ENCODE measurements around the gene TMEM266.
"Not testable (repeated sequence)": the region's sequence is repeated elsewhere in the genome, so short reads cannot be mapped to it uniquely, and the experiment has no call there.

Gene TMEM266, protein sequence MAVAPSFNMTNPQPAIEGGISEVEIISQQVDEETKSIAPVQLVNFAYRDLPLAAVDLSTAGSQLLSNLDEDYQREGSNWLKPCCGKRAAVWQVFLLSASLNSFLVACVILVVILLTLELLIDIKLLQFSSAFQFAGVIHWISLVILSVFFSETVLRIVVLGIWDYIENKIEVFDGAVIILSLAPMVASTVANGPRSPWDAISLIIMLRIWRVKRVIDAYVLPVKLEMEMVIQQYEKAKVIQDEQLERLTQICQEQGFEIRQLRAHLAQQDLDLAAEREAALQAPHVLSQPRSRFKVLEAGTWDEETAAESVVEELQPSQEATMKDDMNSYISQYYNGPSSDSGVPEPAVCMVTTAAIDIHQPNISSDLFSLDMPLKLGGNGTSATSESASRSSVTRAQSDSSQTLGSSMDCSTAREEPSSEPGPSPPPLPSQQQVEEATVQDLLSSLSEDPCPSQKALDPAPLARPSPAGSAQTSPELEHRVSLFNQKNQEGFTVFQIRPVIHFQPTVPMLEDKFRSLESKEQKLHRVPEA

DNA sequence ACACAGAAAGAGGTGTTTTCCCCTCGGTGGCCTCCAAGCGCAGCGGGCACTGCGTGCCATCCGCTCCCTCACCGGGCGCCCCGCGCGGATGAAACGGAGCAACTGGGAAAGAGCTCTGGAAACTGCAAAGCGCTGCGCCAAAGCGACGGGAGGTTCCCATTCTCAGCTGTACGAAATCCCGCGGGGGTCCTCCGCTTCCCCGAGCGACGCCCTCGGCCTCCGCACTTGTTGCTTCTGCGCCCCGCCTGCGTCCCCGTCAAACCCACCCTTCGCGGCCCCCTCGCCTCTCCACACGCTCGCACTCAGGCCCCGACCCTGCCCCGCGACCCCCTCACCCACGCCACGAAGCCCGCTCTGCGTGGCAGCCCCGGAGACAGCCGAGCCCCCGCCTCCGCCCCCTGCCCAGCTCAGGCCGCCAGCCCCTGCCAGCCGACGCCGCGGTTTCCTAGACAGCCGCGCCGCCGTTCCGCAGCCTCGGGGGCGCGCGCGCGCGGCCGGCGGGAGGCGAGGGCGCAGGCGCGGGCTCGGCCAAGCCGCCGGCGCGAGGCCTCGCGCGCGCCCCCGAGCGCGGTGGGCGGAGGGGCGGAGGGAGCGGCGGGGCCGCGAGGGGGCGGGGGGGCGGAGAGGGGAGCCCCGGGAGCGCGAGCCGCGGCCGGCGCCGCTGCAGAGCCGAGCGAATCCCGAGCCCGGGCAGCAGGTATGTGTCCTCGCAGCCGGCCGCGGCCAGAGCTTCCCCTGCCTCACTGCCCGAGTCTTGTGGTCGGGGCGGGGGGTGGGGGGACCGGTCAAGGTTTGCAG is at the start of gene TMEM266:
TMEM266 (plus strand) TSS at position 666 of the 798 bp plus-strand sequence. CDS start 74,279 bp downstream, outside the sequence.
- peak; percentile 73 for DNase-seq

DNA sequence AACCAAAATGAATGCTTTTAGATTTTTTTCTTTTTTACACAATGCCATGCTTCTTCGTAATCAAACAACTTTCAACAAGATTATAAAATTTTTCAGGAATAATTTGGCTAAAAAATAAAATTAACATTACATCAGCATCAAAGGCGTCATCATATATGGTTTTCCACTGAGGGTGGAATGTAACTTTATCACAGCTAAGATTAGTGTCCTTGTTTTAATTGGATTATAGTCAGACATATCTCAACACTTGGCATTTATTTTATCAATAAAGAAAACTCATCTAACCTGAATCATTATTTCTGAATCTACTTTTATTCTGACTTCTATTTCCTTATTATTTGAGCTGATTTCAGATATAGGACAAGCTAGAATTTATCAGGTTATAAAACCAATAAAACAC is 49.2 kb upstream of the TMEM266 start:
- DNase-seq = no peak

DNA sequence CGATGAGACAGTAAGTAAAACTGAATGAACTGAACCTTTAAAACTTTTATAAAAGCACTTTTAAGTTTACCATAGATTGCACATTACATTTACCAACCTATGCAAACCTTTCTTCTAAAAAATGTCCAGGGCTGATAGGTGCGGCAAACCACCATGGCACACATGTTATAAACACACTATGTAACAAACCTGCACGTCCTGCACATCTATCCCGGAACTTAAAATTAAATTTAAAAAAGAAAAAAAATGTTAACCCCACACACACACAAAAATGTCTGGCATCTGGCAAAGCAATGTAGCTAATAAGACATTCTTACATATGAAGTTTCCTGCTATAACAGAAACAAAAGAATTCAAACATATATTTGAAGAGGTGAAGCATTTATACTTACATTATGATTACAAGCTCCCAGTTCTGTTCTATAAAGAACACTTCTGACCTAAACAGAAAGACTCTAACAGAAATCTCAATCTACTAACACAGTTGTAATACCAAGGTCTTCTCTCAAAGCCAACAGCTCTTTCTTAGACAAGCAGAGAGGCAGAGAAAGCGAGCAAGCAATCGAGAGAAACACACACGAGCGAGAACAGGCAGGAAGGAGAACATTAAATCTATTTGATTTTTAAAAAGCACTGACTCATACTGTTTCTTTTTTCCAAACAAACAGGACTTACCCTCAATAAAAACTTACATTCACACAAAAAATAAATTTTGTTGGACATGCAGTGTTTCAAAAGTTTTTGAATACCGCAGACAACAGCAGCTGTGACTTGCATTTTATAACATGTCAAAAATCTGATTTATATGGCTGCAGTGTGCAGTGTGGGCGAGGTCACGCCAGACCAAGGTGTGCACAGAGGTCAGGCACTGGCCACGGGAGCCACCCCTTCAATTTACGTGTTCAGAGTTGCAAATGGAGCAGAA is 47.9 kb upstream of the TMEM266 start, which contains the start of gene NRG4:
NRG4 (minus strand) TSS at position 798 of the 925 bp plus-strand sequence. CDS start 1,194 bp downstream, outside the sequence.
- peak; percentile 40 for DNase-seq

DNA sequence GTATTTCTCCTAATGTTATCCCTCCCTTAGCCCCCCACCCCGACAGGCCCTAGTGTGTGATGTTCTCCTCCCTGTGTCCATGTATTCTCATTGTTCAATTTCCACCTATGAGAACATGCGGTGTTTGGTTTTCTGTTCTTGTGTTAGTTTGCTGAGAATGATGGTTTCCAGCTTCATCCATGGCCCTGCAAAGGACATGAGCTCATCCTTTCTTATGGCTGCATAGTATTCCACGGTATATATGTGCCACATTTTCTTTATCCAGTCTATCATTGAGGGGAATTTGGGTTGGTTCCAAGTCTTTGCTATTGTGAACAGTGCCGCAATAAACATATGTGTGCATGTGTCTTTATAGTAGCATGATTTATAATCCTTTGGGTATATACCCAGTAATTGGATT is 46.3 kb upstream of the TMEM266 start:
- not testable (repeated sequence) for DNase-seq

DNA sequence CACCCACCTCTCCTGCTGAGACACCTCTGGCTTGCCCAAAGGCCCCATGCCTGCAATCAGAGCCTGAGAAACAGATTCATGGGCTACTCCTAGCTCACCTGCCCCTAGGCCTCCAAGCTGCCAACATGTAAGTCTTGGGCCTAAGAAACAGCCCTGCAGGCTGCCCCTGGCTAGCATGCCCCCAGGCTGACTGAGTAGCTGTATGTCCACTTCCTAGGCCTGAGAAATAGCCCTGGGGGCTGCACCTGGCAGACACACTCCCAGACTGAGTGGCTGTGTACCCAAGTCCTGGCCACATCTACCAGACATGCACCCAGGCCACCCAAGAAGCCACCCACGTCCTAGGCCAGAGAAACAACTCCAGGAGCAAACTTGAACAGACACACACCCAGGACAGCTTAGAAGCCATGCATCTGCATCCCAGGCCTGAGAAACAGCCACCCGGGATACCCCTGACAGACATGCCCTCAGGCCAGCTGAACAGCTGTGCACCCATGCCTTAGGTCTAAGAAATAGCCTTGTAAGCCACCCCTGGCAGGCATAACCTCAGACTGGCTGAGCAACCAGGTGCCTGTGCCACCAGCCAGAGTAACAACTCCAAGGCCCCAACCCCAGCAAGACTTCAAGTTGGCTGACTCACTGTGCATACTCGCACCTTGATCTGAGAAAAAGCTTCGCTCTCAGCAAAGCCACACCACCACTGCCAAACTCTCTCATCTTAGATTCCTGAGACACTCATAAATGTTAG is 35.6 kb upstream of the TMEM266 start:
- DNase-seq = no peak

DNA sequence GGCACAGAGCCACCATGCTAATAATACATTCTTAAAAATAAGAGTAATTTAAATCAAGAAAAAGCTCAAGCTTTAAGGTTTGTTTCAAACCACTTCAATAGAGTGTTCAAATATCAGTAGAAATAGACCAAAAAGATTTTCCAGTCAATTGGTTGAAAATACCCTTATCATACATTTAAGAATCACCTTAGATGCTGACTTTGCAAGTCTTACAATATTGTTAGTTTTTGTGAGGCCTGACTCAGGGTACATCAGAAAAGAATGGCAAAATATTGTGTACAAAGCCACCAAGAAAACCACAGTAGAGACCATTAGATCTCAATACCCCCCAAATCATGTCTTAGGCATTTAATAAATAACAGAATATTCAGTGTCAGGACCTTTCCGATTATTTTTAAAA is 27.7 kb upstream of the TMEM266 start:
- no peak for DNase-seq

DNA sequence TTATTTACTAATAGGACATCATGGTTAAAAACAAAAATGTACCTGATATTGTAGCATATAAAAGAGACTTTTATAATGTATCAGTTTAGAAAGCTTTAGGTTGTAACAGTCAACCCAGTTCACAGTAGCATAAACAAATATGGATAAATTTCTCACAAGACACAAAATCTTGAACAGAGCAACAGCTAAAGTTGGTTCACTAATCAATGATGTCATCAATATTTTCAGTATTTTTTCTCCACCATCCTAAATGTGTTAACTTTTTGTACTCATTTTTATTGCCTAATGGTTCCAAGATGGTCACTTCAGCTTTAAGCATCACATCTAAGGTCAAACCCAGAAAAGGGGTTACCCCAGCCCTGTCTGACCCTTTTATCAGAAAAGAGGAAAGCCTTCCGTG is 26.3 kb upstream of the TMEM266 start:
- DNase-seq = no peak

DNA sequence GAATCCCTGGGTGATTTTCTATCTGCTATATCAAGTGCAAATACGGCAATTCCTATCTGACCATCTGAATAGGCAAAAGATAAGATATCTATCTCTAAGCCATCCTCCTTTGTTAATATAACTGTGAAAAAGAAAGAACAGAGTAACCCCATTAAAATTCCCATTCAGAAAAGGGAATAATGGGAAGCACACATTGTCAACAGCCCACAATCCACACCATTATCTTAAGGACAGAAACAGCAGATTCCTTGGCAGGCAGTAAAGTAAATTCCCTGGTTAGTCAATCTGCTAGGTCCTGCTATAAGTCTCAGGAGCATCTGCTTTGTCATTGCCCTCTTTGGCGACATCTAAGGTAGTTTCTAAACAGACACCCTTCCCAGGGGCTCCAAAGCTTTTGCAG is 25.7 kb upstream of the TMEM266 start:
- no peak for DNase-seq

DNA sequence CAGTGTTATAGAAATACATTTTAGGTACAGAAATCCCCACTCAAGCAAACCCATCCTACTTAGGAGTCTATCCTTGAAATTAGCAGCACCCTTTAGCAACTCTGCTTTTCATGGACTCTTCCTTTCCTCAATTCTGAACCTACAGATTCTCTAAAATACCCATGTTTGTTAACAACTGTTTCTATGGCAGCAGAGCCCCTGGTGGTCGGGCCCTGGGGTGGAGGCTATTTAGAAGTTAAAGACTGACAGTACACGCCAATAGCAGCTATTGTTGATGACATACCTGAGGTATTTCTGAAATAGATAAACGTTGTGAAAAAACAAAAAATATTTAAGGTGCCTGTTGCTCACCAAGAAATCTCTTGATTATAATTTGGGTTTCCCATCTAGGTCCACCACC is 24.2 kb upstream of the TMEM266 start:
- no peak for DNase-seq

DNA sequence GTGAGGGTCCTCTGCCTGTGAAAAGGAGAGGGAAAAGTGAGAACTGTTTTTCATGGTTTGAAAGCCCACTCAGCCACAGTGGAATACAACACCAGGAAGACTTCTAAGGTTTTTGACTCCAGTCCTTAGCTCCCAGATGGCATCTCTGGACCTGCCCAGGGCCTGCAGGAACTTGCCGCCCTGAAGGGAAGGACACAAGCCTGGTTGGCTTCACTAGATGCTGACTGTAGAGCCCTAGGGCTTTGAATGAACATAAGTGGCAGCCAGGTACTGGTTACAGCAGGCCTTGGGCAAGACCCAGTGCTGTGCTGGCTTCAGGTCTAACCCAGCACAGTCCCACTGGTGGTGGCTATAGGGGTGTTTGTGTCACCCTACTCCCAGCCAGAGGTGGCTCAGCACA is 21.3 kb upstream of the TMEM266 start:
- DNase-seq = no peak

DNA sequence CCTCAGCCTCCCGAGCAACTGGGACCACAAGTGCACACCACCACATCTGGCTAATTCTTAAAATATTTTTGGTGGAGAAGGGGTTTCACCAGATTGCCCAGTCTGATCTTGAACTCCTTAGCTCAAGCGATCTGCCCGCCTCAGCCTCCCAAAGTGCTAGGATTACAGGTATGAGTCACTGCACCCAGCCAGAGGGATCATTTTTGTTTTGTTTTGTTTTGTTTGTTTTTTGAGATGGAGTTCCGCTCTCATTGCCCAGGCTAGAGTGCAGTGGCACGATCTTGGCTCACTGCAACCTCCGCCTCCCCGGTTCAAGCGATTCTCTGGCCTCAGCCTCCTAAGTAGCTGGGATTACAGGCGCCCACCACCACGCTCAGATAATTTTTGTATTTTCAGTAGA is 5.6 kb upstream of the TMEM266 start:
- not testable (repeated sequence) for DNase-seq

DNA sequence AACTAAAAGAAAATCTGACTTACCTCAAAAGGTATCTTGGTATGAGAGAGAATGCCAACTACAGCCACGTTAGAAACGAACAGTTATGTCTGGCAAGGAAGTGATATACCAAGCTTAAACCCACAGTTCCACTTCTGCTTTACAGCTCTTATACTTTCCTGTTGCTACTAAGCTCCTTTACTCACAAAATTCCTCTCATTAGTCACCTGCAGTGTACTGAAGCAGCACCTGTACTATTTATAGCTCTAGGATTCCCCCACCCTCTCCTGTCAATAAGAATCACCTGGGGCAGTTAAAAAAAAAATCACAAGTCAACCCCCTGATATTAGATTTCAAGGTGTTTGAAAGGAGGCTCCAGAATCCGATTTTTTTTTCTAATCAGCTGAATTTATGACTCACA is 2.9 kb upstream of the TMEM266 start:
- DNase-seq = no peak

DNA sequence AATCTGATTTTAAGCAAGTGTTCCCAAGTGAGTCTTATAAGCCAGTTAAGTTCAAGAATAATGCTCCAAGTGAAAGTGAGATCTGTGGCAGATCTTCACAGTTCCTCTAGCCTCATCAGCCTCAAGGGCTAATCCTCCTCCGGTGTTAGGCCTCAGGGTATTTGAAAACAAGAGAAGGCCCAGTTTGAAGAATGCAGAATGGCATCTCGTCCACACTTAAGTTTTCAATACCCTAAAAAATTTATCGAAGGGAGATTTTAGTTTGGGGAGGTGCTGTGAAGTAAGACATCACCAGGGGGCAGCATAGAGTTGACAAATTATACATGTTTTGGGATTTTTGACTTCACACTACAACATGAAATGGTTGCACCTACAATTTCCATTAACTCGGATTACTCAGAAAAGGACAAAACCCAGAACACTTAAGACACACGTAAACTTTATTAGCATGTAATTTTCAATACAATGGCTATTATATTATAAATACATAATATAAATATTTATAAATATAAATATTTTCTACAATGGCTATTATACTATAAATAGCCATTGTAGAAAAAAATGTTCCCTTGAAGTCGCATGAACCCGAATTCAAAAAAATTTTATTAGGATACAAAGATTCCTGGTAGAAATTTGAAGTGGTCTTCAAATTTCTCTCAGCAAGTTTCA is 2.3 kb upstream of the TMEM266 start:
- peak; percentile 13 for DNase-seq

DNA sequence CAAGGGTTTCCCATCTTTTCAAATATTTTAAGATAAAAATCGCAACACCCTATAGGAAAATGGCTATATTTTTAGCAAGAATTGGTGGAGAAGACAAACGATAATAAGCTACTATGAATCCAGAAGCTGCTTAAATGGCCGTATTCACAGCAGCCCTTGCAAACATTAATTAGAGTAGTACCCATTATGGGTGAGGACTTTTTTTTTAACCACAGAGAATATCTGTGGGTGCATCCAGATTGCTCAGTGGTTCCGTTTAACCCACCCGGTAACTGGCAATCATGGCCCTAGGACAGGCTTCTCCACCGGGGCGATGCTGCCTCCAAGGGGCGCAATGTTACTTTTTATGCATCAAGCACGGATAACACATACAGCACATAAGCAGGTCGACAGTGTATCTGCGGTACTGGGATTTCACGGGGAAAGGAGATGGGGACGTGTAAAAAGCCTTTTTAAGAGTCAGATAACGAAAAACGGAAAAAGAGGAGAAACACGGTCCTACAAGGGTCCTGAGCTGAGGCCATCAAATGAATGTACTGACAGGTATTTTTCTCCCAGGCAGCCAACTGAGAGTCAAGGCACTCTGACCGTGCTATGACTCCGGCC is 968 bp upstream of the TMEM266 start:
- peak; percentile 7 for DNase-seq

DNA sequence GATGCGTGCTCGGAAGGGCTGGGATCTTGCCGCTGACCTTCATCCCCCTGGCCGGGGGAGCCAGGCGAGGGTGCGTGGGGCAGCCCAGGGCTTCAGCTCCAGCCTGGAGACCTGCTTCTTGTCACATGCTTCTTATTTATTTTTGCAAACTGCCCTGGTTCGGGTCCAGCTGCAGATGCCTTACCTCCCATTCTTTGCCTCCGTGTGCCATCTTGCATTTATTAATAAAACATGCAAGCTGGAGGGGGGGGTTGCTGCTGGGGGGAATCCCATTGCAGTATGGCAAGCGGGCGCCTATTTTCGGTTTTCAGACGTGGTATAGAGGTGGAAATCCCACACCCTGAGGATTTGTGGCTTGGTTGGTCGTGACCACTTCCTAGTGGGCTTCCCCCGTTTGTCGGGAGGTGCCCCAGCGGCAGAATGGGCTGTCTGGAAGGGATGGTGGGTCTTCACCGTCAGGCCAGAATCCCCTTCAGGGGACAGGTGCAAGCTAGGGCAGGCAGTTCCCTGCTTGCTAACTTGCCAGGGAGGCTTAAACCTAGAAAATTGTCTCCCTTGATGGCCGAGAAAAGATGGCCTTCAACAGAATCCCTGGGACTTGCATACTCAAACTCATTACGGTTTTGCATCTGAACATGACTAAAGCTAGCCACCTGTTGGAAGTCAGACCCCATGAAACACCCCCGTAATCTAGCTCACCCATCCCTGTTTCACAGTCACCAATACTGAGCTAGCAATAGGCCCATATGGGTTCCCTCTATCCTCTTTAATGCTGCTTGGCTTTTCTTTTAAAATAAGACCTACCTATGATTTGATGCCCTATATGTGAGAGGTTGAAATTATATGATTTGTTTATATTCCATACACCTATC is 569 bp downstream of the TMEM266 start:
- DNase-seq = no peak

DNA sequence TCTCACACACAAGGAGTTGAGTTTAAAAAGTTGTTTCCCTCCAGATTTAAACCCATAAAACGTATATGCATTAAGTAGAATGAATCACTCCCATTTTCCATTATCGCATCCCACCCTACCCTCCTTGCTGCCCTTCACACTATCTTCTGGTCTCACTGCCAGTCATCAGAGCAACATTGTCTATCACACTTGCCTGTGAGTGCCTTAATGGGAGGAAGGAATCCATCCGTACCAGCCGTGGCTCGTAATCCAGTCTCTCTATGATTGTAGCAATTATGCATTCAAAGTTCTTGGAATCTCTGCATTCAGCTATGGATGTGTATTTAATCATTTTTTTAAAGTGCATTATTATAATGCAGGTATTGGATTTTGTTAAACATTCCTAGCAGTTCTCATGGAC is 1.9 kb downstream of the TMEM266 start:
- DNase-seq = no peak

DNA sequence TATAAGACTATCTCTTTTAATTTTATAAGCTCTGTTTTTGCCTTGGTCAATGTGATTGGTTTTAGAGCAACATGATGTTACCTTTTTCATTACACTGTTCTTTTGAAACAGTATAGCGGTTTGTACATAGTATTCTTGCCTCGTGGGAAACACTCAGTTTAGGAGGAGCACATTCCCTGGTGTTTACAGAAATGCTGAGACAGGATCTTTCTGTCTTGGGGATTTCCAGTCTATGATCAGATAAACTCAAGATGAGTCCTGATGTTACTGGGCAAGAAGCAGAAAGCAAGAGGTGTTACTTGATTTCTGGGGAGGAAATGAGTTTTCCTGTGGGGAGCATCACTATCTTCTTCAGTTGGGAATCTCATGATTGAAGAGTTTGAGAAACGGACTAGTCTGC is 2.5 kb downstream of the TMEM266 start:
- no peak for DNase-seq

DNA sequence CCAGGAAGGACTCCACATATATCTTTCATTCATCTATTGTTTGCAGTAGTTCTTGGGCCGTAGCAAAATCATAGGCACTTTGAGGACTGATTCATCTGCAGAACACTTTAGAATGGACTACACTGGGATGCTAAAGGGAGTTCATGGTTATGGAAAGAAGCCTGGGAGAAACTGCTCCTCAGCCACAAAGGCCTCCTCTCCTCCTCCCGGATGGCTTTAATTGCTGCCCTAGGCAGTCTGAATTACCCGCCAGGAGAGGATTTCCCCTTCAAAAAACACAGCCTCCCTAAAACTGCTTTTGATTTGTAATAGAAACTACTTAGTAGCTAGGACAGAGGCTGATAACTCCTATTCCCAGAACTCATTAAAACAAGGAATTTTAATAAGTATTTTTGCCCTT is 4.6 kb downstream of the TMEM266 start:
- no peak for DNase-seq

DNA sequence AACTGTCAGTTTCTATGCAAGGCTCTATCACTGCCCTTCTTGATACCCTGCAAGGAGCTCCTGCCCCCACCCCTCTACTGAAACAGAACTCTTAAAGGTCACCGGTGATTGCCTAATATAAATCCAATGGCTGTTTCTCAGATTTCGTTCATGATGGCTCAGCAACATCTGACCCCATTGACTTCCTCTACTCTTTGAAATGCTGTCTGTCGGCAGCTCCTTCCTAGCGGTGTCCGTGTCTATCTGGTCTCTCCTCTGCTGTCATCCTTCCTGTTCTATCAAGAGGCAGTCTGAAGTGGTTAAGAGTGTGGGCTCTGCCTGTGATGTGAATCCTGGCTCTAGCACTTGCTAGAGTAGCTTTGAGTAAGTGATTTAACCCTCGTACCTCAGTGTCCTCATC is 5.5 kb downstream of the TMEM266 start:
- no peak for DNase-seq

DNA sequence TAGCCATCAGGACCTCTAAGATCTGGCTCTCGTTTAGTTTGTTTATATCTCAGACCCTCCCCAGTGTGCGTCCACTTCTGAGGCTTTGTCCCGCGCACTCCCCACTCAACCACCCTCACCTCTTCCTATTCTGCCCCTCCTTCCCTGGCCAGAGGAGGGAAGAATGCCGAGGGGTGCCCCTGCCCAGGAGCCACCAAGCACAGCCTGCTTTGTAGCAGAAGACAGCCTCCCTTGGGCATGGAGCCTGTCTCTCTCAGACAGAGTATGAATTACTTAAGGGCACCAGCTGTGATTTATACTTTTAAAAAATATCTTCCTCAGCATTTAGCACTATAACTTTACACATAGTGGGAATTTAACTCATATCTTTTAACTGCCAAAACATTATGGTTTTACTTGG is 6.0 kb downstream of the TMEM266 start:
- no peak for DNase-seq

Data from NCI-H774 (cell line).